Fibroblast of lung (primary cell): ENCODE results near the gene SRP14.

Experiments
- EZH2 ChIP-seq: IDR thresholded peaks from 2 replicates; pipeline ENCODE4 v1.5.1; 2012; ENCODE audit warnings: low read length, control low read depth, mild to moderate bottlenecking; ENCODE audit errors: missing control alignments
- TF ChIP-seq, protein P1 (sequence below), 2 donors: IDR thresholded peaks in 1 of 2; conservative IDR thresholded peaks in 1 of 2; 1 replicate in 1 of 2; 2 replicates in 1 of 2; pipeline ENCODE4 v1.5.1; 2011 to 2012; ENCODE audit warnings: low read length in 2 of 2, control low read depth in 1 of 2, inconsistent platforms in 1 of 2, low read depth in 1 of 2, mild to moderate bottlenecking in 1 of 2

DNA sequence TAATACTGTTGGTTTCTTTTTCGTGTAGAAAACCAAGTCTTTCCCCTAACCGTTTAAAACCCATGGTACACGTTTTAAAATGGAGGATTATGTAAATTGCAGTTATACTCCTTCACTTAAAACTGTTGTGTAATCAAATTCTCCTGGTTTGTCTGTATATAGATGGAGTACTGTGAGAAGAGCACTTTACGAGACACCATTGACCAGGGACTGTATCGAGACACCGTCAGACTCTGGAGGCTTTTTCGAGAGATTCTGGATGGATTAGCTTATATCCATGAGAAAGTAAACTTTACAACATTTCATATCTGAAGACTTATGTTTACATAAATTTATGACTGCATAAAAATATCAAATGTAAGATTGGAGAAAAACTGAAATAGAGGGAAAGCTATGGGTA, 51.2 kb downstream of the SRP14 start:
- TF ChIP-seq, protein P1, sequence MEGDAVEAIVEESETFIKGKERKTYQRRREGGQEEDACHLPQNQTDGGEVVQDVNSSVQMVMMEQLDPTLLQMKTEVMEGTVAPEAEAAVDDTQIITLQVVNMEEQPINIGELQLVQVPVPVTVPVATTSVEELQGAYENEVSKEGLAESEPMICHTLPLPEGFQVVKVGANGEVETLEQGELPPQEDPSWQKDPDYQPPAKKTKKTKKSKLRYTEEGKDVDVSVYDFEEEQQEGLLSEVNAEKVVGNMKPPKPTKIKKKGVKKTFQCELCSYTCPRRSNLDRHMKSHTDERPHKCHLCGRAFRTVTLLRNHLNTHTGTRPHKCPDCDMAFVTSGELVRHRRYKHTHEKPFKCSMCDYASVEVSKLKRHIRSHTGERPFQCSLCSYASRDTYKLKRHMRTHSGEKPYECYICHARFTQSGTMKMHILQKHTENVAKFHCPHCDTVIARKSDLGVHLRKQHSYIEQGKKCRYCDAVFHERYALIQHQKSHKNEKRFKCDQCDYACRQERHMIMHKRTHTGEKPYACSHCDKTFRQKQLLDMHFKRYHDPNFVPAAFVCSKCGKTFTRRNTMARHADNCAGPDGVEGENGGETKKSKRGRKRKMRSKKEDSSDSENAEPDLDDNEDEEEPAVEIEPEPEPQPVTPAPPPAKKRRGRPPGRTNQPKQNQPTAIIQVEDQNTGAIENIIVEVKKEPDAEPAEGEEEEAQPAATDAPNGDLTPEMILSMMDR (conservative IDR thresholded peaks at IDR 0.05 in 1 of 2, IDR thresholded peaks at IDR 0.05 in 1 of 2; ENCODE audit: low read depth in 1 of 2, low read length in 2 of 2): no peak
- no peak for TF ChIP-seq EZH2
